Dermis blood vessel endothelial cell (primary cell): Measurements from ENCODE around the gene MIER2. TPM values are rescaled to one million over a fixed set of nuclear protein-coding genes. Genes with fewer than 3 reads are reported as not detected.

Source experiments
- DNase-seq: peaks from one replicate; pipeline ENCODE4 v3.0.0; 2010
- total RNA-seq: library from RNA; depleted of rRNA; stranded (reverse); fragments of >200 nt; gene quantifications from 2 replicates; pipeline ENCODE4 v1.2.3, GENCODE V29; 2014

Gene MIER2
- total RNA-seq, 1 donor from 2014 or later = 16.5 TPM

- no peak for DNase-seq
These were observed 33.4 kb upstream of the MIER2 start for GRCh38 chr19:377801-378581.

DNA sequence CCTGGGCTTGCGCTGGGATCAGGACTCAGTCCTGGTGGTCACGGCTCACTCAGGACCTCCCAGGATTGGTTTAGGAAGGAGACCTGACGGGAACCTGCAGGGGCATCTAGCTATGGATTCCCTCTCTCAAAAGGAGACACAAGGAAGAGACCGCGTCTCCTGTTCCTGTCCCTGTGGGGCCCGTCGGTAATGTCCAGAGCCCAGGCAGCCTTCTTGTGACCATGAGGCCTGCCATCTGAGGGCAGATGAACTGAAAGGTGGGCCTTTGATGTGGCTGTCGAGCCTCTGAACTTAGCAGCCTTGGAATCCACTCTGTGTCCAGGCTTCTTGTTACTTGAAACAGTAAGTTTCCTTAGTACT is 31.5 kb upstream of the MIER2 start:
- no peak for DNase-seq

GRCh38 chr19:375395-376110 is 31.0 kb upstream of the MIER2 start:
- no peak for DNase-seq

GRCh38 chr19:374886-375235 is 30.3 kb upstream of the MIER2 start:
- DNase-seq = no peak

GRCh38 chr19:374183-374885 is 29.7 kb upstream of the MIER2 start:
- DNase-seq = no peak

DNA sequence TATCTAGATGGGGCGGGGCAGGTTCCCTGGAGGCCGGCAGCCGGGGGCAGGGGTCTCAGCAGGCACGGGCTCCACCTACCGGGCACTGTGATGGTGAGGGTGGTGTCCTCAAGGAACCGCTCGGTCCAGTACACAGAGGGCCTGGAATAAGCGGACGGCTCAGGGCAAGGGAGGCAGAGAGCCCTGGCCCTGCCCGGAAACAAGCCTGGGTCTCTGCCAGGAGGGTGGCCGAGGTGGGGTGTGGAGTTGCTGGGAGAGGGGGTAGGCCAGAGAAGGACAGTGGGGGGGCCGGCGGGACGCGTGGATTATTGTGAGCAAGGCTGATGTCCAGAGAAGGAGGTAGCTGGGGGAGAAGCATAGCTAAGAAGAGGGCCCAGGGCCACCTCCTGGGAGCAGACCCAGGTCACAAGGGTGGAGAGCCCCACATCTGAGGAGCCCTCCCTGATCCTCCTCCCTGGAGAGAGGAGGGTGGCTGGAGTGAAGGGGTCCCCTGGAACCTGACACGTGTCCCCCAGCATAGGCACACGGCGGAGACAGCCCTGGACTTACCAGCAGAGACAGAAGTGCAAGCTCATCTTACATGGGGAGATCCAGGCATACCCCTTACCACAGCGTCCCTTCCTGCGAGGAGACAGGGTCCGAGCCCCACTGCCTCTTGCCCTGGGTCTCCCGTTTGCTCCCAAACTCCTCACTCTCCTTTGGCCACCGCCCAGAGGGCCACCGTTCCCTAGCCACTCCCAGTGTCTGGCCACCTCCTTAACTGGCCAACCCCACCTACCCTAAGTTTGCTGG is 29.0 kb upstream of the MIER2 start:
- DNase-seq = no peak

- DNase-seq = peak; percentile 56
These were observed 27.8 kb upstream of the MIER2 start for GRCh38 chr19:372306-372890.

GRCh38 chr19:371501-372168 is 27.0 kb upstream of the MIER2 start:
- DNase-seq = no peak

GRCh38 chr19:370641-371330 is 26.2 kb upstream of the MIER2 start:
- DNase-seq = no peak

DNA sequence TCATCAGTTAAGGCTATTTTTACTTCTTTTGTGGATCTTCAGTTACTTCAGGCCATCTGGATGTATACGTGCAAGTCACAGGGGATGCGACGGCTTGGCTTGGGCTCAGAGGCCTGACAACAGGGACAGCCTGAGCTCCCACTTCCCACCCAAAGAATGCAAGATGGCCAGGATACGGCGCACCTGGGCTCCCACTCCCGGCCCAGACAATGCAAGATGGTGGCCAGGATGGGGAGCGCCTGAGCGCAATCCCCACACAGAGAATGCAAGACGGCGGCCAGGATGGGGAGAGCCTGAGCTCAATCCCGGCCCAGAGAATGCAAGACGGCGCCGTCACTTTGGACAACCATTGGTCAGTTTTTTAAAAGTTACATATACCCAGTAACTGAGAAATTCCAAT is 25.3 kb upstream of the MIER2 start:
- no peak for DNase-seq

- DNase-seq = no peak
These were observed 24.7 kb upstream of the MIER2 start for GRCh38 chr19:369256-369655.

DNA sequence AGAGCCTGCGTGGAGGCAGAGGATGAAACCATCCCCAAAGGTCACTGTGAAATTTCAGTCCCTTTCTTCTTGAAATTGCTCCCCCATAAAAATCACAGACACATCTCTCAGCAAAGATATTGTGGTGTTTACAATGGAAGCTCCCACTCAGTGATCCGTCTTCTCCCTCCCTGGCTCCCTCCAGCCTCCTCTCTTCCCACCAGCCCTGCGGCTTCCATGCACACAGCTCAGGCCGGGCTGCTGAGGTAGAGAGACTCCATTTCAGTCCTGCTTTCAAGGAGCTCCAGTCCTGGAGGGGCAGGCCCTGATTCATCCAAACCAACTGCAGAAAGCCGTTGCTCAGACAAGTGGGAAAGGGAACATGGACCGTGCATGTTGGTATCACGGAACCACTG is 24.0 kb upstream of the MIER2 start:
- no peak for DNase-seq

DNA sequence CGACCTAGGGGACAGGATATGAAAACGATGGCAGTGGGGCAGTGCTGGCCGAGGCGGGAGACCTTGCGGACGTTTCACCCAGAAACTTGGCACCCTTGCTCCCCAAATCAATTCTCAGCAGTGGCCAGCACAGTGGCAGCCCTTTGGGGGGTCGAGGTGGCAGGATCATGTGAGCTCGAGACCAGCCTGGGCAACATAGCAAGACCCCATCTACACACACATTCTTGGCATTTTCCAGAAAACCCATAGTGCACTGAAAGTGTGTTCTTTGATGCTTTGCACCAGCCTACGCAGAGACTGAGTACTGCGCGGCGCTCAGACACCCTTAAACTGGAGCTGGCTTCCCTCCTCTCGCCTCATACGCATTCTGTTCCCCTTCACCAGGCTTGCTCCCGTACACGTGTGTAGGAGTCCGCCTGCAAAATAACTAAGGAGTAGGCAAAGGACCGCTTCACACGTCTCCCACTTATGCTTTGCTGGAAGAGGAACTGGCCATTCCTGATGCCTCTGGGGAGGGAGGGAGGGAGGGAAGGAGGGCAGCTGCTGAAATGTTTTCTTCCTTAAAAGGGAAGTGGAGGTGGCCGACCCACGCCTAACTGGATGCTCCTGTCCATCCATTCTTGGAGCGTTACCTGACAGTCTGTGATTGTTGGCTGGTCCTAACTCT is 23.5 kb upstream of the MIER2 start:
- no peak for DNase-seq

DNA sequence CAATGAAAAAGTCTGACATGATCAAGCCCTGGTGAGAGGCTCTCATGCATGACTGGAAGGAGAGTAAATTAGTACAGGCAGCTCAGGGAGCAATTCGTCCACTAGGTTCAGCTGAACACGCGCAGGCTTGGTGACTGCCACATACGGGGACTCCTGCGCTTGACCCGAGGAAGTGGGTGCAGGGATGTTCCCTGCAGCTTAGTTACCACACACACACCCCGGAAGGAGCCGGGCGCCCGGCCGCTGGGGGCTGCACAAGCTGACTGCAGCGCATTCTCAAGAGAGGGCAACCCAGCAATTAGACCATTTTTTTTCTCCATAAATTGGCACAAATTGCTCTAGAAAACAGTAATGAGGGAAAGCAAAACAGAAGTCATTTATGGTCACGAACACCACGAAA is 23.0 kb upstream of the MIER2 start:
- DNase-seq = no peak

DNA sequence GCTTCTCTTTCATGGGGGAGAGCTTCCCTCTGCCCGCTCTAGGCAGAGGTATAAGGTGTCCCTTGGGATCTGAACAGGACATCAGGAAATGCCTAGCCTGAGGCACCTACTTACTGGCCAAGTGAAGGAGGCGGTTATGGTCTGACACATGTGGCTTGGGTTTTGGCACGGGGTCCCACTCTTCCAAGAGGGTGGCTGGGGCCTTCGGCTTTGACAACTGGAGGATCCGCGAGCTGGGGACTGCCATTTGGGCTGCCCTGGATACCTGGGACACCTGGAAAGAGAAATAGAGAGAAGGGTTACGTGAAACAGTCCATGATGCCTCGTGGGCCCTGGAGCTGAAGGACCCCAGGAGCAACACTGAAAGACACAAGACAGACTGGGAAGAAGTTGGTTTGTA is 22.4 kb upstream of the MIER2 start:
- DNase-seq = no peak

- DNase-seq = no peak
These were observed 21.7 kb upstream of the MIER2 start for GRCh38 chr19:366205-366783.

- no peak for DNase-seq
These were observed 20.1 kb upstream of the MIER2 start for GRCh38 chr19:364496-365287.

GRCh38 chr19:362683-363082 is 18.1 kb upstream of the MIER2 start:
- no peak for DNase-seq

- DNase-seq = no peak
These were observed 17.6 kb upstream of the MIER2 start for GRCh38 chr19:362154-362553.

GRCh38 chr19:359653-359925 is 15.0 kb upstream of the MIER2 start:
- no peak for DNase-seq
